SW 1271 (cell line): ENCODE data around the gene PHF2.

Experiments used
- DNase-seq, 2 experiments: peaks; one replicate each; lab custom pipeline; 2025; lab: John Stamatoyannopoulos, UW

Gene PHF2

GRCh38 chr9:93568169-93568568 is 8.2 kb upstream of the PHF2 start:
- no peak for DNase-seq

DNA sequence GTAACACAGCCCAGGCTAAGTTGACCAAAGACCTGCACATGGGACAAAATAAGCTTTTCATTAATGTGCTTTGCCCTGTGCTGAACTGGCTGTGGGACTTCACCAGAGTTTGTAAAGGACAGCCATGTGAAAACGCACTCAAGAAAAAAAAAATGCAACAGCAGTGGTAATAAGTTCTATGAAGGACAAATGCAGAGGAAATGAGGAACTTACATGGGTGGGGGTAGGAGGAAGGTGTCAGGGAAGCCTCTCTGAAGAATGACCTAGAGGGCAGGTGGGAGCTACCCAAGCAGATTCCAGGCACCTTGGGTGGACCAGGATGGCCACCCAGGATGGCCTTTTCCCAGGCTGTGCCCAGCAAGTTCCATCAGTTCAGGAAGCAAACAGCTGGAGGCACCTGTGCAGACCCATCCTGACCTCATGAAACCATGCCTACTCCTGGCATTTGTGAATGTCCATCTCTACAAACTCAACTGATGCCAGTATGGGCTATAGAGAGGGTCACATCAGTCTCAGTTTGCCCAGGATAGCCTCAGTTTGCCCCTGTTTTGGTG is 6.7 kb upstream of the PHF2 start:
- DNase-seq: no peak

DNA sequence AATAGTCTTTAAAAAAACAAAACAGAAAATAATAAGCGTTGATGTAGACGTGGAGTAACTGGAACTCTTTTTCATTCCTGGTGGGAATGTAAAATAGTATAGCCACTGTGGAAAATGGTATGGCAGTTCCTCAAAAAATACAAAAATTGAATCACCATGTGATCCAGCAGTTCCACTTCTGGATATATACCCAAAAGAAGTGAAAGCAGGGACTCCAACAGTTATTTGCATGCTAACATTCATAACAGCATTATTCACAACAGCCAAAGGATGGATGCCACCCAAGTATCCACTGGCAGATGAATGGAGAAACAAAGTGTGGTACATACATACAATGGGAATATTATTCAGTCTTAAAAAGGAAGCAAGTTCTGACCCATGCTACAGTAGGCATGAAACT is 4.2 kb upstream of the PHF2 start:
- DNase-seq: no peak

DNA sequence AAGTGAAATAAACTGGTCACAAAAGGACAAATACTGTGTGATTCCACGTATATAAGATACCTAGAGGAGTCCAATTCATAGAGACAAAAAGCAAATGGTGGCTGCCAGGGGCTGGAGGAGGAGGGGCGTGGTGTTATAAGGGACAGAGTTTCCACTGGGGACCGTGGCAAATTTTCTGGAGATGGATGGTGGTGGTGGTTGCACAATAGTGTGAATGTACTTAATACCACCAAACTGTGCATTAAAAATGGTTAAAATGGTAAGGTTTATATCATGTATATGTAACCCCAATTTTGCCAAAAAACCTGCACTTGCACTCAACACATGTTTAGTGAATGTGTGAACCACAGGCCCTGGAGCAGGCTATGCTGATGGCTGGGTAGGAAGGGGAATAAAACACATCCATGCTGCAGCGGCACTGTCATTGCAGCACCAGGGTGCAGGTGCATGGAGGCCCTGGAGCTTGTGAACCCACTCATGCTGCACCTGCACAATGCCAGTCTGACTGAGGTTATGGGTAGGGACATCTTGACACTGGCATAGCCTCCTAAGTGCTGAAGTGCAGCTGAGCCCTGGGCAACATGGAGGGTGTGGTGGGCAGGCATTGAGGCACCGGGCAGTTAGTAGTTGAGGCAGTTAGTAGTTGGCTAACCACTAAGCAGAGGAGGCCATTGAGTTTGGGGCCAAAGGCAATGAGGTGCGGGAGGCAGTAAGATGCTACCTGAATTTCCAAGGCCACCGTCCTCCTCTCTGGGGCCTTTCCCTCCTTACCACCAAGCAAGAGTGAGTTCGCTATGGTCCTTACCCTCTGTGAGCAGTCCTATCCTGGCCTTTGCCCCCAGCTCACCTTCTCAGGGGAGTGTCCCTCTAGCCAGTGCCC is 3.5 kb upstream of the PHF2 start:
- no peak for DNase-seq

GRCh38 chr9:93573516-93573828 is 2.9 kb upstream of the PHF2 start:
- no peak for DNase-seq

DNA sequence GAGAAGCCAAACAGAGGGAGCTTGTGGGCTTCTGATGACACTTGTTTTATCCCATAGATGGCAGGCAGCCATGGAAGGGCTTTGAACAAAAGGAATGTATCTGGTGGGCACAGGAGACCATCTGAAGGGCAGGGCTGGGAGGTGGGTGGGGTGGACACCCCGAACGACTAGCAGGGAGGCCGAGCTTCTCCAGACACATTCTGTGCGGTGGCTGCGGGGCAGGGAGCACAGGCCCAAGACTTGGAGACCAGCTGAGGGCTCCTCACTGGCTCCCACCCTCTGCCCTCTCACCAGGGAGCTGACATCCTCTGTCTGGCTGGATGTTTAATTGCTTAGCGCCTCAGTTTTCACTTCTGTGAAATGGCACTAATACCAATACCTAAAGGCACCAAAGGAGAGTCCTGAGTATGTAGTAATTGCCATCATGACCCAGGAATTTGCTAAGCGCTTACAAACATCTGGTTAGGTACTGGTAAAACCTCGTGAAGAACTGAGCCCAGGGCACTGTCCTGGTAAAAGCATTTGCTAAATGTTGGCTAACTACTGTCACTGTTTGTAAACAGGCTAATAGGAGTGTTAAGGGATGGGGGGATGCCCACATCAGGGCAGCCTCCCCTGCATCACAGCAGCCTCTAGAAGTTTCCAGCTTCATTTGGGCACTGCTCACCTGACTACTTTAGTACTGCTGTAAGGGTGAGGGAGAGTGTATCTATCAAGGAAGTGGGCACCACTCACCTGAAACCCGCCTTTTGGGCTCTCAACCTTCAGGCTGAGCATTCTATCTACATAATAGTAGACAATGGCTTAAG is 2.1 kb upstream of the PHF2 start:
- no peak for DNase-seq

GRCh38 chr9:93574900-93575795 is 1.2 kb upstream of the PHF2 start:
- no peak for DNase-seq

DNA sequence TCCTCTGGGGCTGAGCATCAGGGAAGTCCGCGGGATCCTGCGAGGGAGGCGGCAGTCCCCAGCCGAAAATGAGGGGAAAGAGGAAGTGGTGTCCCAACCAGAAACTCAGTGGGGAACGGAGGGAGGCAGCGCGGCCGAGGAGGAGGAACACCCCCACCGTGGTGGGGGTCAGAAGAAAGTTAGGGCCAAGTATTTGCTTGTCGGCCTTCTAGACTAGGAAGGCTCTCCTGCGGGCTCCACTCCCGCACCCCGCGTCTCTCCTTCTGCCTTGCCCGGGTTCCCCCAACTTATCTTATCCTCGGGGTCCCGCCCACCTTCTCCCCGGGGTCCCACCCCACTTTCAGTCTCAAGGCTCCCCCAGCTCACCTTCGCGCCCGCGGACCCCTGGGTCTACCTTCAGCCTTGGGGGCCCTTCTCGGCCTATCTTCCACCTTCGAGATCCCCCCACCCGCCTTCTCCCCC is 557 bp upstream of the PHF2 start:
- DNase-seq: peak in 1 of 2 experiments; percentile 17

- no peak for DNase-seq
These were observed 942 bp downstream of the PHF2 start for GRCh38 chr9:93577078-93577974.

DNA sequence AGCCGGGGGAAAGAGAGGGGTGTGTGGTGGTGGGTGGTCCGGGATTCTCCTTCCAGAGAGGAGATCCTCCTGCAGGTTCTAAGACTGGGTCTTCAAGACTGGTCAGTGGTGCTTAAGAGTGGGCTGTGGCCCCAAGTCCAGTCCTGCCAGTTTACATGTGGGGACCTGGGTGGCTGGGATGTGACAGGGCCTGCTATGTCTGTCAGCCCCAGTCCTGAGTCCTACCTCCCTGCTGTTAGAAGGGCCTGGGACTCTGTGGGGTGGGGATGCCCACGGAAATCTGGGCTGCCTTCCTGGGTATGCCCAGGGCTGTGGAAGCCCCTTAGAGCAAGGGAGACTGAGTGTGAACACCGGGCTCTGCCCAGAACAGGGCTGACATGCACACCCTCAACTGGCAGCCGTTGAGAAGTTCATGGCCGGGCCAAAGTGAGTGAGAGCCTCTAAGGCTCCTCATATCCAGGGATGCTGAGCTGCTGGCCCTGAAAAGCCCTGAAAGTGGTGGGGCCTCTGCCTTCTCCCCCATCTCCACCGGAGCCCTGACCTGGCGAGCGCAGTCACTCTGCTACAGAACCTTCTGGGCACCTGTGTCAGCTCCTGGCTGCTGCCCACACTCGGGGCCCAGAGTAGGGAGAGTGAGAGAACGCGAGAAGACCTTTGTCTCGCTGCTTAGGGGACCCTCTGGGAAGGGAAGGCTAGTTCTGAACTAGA is 1.7 kb downstream of the PHF2 start:
- DNase-seq: no peak

DNA sequence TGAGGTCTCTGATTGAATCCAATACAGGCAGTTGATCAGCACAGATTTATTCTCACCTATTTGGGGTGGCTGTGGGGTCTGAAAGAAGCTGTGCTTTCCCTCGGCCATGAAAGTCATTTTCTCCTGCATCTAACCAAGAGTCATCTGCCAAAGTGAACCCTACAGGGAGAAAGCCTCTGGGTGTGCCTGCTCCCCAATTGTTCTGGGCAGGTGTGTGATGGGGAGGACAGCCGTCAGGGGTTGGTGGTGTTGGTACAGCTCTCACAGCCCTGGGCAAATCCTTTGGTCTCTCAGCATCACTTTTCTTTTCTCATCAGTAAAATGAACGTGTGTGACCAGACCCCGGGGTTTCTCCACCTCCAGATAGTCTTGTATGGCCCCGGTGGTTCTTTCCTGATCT is 2.5 kb downstream of the PHF2 start:
- no peak for DNase-seq

DNA sequence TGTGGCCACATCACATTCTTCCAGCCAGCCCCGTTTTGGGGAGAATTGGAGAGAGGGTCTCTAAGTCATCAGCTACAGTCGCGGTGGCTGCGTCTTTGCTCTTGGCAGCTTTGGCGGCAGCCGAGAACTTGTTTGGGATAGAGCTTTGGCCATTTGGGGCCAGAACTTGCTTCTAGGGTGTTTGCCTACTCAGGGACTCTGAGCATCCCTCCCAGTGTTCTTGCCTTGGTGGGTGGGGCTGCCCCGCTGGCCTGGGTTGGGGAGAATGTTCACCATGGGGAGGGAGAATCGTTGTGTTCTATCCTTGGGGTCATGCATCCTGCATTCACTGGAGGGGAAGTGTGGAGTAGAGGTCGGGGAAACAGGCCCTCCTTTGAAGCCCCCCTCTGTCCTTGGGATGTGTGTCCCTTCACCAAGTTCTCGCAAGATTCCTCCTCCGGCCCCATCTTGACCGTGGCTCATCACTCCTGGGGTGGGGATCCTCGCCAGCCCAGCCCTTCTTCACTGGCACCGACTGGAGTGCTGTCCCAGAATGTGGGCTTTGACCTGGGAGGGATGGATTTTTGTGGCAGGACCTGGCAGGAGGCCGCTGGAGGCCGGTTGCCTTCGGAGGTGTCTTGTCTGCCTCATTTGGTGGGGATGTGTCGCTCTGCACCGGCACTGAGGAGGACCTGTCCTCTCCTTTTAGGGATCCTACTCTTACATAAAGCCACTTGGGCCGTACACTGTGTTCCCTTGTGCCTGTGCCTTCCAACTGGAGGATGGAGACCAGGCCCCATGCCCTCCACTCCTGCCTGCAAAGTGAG is 3.5 kb downstream of the PHF2 start:
- DNase-seq: no peak

DNA sequence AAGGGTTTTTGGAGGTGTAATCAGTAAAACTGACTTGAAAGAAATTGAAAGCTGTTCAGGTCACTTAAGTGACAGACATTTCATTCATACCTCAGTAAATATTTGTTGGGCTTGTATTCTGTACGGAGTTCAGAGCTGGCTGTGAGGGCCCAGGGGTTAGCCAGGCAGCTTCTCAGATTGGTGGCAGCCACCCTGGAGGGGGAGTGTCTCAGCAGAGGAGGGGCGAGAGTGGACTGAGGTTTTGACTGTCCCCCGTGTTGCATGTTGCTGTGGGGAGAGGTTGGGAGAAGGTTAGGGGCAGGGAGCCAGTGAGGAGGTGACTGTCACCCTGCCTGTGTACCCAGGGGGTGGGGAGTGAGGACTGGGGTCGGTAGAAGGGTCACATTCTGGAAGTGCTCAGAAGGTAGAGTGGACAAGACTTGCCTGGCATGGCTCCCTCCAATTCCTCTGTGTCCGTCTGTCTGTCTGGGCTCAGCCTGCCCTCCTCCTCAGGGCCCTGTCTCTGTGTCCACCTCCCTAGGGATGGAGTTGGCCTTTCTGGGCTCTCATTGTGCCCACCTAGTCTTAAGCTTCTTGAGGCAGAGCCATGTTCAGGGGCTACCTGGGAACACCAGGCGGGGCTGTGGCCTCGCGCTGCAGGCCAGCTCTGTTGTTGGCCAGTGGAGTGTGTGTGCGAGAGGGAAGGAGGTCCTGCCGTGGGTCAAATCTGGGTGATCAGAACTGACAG is 4.4 kb downstream of the PHF2 start:
- DNase-seq: no peak

DNA sequence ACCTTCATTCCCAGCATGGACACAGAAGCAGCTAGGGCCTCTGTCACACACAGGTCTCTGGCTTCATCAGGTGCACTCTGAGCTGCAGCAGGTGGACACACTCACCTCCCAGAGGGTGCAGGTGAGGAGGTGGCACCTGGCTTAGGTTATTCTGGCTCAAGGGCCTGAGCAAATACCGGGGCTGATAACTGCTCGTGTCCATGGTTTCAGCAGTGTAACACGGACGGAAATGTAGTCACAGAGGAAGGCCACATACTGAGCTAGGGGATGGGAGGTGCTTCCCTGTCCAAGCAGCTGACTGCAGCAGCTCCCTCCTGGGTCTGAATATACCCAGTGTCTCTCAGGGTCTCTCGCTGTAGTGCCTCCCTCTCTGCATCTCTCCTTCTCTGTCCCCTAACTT is 5.7 kb downstream of the PHF2 start:
- DNase-seq: no peak

- no peak for DNase-seq
These were observed 6.2 kb downstream of the PHF2 start for GRCh38 chr9:93582550-93582949.

GRCh38 chr9:93585259-93585658 is 8.9 kb downstream of the PHF2 start:
- DNase-seq: no peak

DNA sequence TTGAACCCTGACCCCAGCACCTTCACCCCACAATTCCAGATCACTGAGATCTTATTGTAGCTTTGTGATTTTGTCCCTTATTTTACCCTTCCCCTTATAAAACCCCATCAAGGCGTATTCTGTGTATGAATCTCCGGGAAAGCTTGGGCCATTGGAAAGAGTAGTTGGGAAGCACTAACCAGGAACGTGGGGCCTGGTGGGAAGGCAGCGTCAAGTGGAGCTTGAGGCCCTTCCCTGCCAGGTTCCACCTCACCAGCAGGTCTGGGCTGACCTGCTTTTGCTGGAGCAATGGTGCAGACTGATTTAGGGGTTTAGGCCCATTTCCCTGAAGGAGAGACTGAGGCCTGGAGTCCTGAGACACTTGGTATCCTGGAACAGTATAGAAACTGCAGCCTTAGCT is 9.3 kb downstream of the PHF2 start:
- DNase-seq: no peak

DNA sequence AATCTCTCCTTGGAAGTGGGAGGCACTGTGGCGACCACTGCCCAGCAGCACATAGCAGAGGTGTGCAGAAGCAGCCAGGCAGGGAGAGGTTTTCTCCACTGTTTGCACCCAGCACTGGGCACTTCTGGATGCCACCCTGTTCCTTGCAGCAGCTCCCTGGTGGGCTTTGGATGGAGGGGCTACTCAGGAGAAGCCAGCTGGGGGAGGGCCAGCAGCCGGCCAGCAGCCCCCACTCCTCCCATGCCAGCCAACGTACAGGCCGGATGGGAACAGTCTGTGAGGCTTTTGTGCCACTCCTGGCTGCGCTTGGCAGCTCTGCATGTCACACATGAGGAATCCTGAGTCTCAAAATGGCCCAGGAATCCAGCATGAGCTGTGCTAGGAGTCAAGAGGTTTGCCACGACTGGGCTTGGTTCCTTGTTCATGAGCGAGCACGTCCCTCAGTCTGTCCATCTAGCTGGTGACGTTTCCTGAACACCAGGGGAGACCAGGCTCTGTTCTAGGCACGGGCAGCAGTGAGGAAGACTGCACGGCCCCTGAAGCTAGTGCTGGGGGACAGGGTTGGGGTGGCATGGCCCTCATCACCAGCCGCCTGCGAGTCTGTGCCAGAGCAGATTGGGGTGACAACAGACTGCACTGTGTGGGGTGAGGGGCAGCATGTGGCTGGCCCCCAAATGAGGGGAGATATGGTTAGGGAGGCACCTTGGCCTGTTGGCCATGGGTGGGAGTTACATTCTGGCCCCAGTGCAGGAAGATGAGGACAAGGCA is 10.1 kb downstream of the PHF2 start:
- no peak for DNase-seq
